HG03175 (cell line): Measurements from ENCODE around the gene XYLT1.
"Not testable (repeated sequence)": the region's sequence is repeated elsewhere in the genome, so short reads cannot be mapped to it uniquely, and the experiment has no call there.

Experiments
- ATAC-seq: cut with Tn5 transposase; IDR thresholded peaks from one replicate; pipeline ENCODE4 v1.9.1; 2021; ENCODE audit warnings: mild to moderate bottlenecking, moderate library complexity; ENCODE audit not compliant: unreplicated experiment

Gene XYLT1

GRCh38 chr16:17342031-17342430 is 128.7 kb downstream of the XYLT1 start:
- ATAC-seq = no peak

- no peak for ATAC-seq
Observed at GRCh38 chr16:17340804-17341203, 130.0 kb downstream of the XYLT1 start.

- no peak for ATAC-seq
Observed at GRCh38 chr16:17339764-17340541, 130.8 kb downstream of the XYLT1 start.

- ATAC-seq = no peak
Observed at GRCh38 chr16:17338244-17338643, 132.5 kb downstream of the XYLT1 start.

- ATAC-seq = no peak
Observed at GRCh38 chr16:17336530-17336900, 134.2 kb downstream of the XYLT1 start.

GRCh38 chr16:17335826-17336529 is 134.8 kb downstream of the XYLT1 start:
- no peak for ATAC-seq

- not testable (repeated sequence) for ATAC-seq
Observed at GRCh38 chr16:17335406-17335805, 135.4 kb downstream of the XYLT1 start.

- no peak for ATAC-seq
Observed at GRCh38 chr16:17334096-17334495, 136.7 kb downstream of the XYLT1 start.

- ATAC-seq = no peak
Observed at GRCh38 chr16:17333229-17333628, 137.5 kb downstream of the XYLT1 start.

GRCh38 chr16:17331991-17332390 is 138.8 kb downstream of the XYLT1 start:
- ATAC-seq = no peak

- no peak for ATAC-seq
Observed at GRCh38 chr16:17331071-17331607, 139.6 kb downstream of the XYLT1 start.

GRCh38 chr16:17330044-17330443 is 140.7 kb downstream of the XYLT1 start:
- no peak for ATAC-seq

- no peak for ATAC-seq
Observed at GRCh38 chr16:17329391-17329790, 141.4 kb downstream of the XYLT1 start.

GRCh38 chr16:17328932-17329331 is 141.8 kb downstream of the XYLT1 start:
- ATAC-seq = no peak

GRCh38 chr16:17327664-17328335 is 143.0 kb downstream of the XYLT1 start:
- ATAC-seq = no peak

GRCh38 chr16:17325476-17326143 is 145.2 kb downstream of the XYLT1 start:
- no peak for ATAC-seq

GRCh38 chr16:17324451-17324850 is 146.3 kb downstream of the XYLT1 start:
- no peak for ATAC-seq

GRCh38 chr16:17323171-17323570 is 147.6 kb downstream of the XYLT1 start:
- no peak for ATAC-seq

- no peak for ATAC-seq
Observed at GRCh38 chr16:17321824-17322223, 148.9 kb downstream of the XYLT1 start.

- ATAC-seq = no peak
Observed at GRCh38 chr16:17320009-17320408, 150.8 kb downstream of the XYLT1 start.

GRCh38 chr16:17318238-17318637 is 152.5 kb downstream of the XYLT1 start:
- ATAC-seq = no peak
